ENCODE data around the gene FSD1.
"Not testable (repeated sequence)": the region's sequence is repeated elsewhere in the genome, so short reads cannot be mapped to it uniquely, and the experiment has no call there.

The FSD1 gene

DNA sequence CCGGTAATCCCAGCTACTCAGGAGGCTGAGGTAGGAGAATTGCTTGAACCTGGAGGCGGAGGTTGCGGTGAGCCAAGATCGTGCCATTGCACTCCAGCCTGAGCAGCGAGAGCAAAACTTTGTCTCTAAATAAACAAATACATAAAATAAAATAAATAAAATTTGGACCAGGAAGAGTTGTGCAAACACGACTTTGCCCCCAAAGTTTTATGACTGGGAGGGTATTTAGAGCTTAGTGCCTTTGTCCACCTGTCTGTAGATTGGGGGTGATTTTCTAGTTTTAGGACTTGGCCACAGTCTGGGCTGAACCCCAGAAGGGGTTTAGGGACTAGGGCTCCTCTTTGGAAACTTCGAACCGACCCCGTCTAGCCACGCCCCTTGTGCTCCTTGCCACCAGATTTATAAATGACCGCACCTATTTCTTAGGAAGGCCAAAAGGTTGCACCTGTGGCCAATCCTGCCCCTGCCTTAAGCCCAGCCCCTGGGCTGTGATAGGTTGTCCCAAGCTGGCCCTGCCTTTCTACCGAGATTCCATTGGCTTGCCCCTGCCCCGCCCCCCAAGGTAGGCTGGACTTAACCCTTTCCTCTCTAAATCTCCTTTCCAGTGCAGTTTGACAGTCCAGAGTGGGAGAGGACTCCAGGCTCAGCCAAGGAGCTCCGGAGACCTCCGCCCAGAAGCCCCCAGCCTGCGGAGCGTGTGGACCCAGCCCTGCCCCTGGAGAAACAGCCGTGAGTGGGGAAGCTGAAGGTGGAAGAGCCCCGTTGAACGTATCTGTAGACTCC lies 20.0 kb upstream of the FSD1 start:
- in situ Hi-C loops (cut with MboI; ENCODE audit: low sequenced_read_pairs) = no loop called here

DNA sequence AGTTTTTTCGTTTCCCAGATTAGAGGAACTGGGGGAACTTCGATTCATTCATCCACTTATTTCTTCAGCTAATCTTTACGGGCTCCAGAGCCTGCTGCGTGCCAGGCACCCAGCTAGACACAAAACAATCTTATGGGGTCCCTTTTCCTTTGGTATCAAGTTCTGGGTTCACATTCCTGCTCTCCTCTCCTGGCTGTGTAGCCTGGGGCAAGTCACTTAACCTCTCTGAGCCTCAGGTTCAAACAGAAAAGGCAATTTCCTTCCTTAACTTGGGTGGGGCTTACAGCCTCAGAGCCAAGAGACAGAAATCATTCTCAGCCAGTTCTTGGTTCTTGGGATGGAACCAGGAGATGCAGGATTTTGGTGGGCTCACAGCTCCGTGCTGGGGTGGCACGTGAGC lies 19.4 kb upstream of the FSD1 start:
- in situ Hi-C loops (cut with MboI; ENCODE audit: low sequenced_read_pairs) = no loop called here

GRCh38 chr19:4286141-4286540 lies 18.3 kb upstream of the FSD1 start:
- in situ Hi-C loops (cut with MboI; ENCODE audit: low sequenced_read_pairs) = not testable (repeated sequence)

DNA sequence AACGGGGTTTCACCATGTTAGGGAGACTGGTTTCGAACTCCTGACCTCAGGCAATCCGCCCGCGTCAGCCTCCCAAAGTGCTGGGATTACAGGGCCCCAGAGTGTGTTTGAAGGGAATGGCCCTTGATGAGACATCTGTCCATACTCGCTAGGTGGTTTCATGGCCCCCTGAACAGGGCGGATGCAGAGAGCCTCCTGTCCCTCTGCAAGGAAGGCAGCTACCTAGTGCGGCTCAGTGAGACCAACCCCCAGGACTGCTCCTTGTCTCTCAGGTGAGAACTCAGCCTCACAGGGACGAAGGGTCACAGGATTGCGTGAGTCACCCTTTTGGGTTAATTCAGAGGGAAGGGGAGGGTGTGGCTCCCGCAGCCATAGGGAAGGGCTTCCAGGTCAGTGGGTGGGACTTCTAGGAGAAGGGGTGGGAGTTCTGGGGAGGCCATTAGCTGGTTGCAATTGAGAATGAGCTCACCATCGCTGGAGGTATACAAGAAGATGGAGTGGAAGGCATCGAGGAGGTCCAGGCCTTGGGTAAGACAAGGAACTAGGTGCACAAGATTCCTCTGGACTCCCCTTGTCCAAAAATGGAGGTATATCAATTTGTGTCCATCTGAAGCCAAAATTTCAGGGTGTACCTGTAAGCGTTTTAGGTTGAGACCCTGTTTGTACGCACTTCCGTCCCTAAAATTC lies 16.2 kb upstream of the FSD1 start:
- in situ Hi-C loops (cut with MboI; ENCODE audit: low sequenced_read_pairs) = no loop called here

DNA sequence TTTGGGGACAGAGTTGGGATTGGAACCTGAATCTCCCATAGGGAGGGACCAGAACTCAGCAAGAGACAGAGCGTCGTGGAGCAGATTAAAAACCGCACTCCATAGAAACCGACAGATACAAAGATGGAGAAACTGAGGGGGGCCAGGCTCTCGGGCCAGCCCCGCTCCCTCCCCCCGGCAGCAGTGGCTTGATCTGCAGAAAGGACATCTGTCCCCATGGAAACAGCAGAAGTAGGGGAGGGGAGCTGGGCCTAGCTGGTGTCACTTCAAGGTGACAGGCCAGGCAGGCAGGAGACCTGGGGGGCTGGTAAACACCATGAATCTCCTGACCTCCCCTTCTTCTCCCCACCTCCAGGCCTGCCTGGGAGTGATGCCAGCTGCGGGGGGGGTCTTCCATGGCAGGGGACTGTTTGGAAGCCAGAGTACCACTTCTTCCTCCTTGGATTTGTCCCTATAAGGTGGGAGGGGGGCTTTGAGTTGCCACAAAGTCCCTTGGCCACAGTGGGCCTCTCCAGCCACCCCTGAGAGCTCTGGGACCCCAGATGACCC lies 13.1 kb upstream of the FSD1 start:
- in situ Hi-C loops (cut with MboI; ENCODE audit: low sequenced_read_pairs) = no loop called here

- in situ Hi-C loops (cut with MboI; ENCODE audit: low sequenced_read_pairs) = no loop called here
Measured at GRCh38 chr19:4292515-4292914, 11.9 kb upstream of the FSD1 start.

- in situ Hi-C loops (cut with MboI; ENCODE audit: low sequenced_read_pairs) = no loop called here
Measured at GRCh38 chr19:4294389-4294788, 10.0 kb upstream of the FSD1 start.

GRCh38 chr19:4295972-4296771 lies 8.2 kb upstream of the FSD1 start:
- in situ Hi-C loops (cut with MboI; ENCODE audit: low sequenced_read_pairs) = no loop called here

- in situ Hi-C loops (cut with MboI; ENCODE audit: low sequenced_read_pairs) = no loop called here
Measured at GRCh38 chr19:4297901-4298809, 6.2 kb upstream of the FSD1 start.

GRCh38 chr19:4298810-4299550 lies 5.4 kb upstream of the FSD1 start:
- in situ Hi-C loops (cut with MboI; ENCODE audit: low sequenced_read_pairs) = no loop called here

DNA sequence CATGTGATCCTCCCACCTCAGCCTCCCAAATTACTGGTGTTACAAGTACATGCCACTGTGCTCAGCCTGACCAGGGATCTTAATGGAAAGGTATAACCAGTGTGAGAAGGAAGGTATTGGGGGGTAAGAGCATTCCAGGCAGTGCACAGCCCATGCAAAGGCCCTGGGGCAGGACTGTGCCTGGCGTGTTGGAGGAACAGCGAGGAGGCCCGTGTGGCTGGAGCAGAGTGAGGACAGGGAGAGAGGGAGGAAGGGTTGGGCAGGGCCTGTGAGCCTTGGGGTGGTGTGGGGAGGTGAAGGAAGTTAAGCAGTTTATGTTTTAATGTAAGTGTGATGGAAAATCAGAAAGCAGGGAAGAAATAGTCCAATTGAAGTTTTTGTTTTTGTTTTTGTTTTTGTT lies 3.8 kb upstream of the FSD1 start:
- in situ Hi-C loops (cut with MboI; ENCODE audit: low sequenced_read_pairs) = no loop called here

GRCh38 chr19:4301590-4302242 lies 2.7 kb upstream of the FSD1 start:
- in situ Hi-C loops (cut with MboI; ENCODE audit: low sequenced_read_pairs) = no loop called here

- in situ Hi-C loops (cut with MboI; ENCODE audit: low sequenced_read_pairs) = no loop called here
Measured at GRCh38 chr19:4302243-4302640, 2.2 kb upstream of the FSD1 start, which contains the start of gene TMIGD2. TMIGD2 (minus strand) TSS chr19:4302389; CDS start chr19:4302385, 4 bp downstream.

DNA sequence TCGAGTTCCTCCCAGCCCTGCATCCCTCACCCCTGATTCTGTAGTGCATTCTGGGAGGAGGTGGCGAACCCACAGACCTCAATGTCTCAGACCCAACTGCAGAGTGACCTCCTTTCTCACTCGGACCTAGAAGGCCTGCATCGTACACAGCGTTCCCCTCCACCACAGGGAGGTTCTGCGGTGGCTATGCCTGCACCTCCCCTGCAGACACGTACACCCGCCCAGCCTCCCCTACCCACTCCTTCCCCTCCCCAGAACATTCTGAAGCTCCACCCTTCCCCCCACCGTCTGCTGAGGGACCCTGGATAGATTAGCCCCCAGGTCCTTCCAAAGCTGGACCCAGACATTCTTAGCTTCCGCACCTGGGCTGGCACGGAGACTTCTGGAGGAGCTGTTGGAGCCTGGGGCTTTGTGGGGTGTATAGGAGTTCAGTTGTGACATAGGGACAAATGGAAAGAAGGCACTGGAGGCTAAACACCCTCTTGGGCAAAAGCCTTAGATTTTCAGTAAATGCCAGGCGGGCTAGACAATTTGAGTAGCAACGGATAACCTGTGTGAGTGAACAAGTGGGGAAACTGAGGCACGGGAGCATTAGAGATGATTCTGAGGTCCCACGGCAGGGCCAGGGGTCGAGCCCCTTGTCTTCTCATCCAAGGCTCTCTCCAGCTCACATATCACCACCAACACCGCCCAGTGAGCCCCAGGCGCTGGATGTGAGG lies 420 bp upstream of the FSD1 start:
- in situ Hi-C loops (cut with MboI; ENCODE audit: low sequenced_read_pairs) = no loop called here

GRCh38 chr19:4305257-4305612 lies 837 bp downstream of the FSD1 start:
- in situ Hi-C loops (cut with MboI; ENCODE audit: low sequenced_read_pairs) = no loop called here

- in situ Hi-C loops (cut with MboI; ENCODE audit: low sequenced_read_pairs) = no loop called here
Measured at GRCh38 chr19:4305659-4306058, 1.3 kb downstream of the FSD1 start.

- in situ Hi-C loops (cut with MboI; ENCODE audit: low sequenced_read_pairs) = no loop called here
Measured at GRCh38 chr19:4310247-4311121, 6.1 kb downstream of the FSD1 start.
